HepG2 (cell line): ENCODE measurements around the gene LCTL. TPM values are rescaled to one million over a fixed set of nuclear protein-coding genes. Genes with fewer than 3 reads are reported as not detected.

Experiments used
- BCL6 ChIP-seq: IDR thresholded peaks from 2 replicates; pipeline ENCODE4 v1.6.1; 2016; ENCODE audit warnings: missing genetic modification reagents, missing compliant biosample characterization
- HDAC1 ChIP-seq: sonication (generic); formaldehyde crosslinking; IDR thresholded peaks from 2 replicates; pipeline ENCODE4 v1.5.1; 2020; ENCODE audit warnings: mild to moderate bottlenecking, missing genetic modification reagents
- KAT8 ChIP-seq: IDR thresholded peaks from 2 replicates; pipeline ENCODE4 v1.6.1; 2016; ENCODE audit warnings: missing genetic modification reagents, missing compliant biosample characterization
- KDM5A ChIP-seq: fragments of 200-600 bp; sonication (generic); IDR thresholded peaks from 2 replicates; pipeline ENCODE4 v1.7.0; 2018; ENCODE audit warnings: antibody characterized with exemption, mild to moderate bottlenecking, low read length, borderline replicate concordance
- NBN ChIP-seq: fragments of 450-650 bp; conservative IDR thresholded peaks from 2 replicates; pipeline ENCODE4 v1.6.1; 2017
- NCOA5 ChIP-seq: sonication (generic); formaldehyde crosslinking; IDR thresholded peaks from 2 replicates; pipeline ENCODE4 v1.4.0; 2020; ENCODE audit warnings: missing genetic modification reagents
- PHB2 ChIP-seq: fragments of 450-650 bp; IDR thresholded peaks from 2 replicates; pipeline ENCODE4 v1.6.1; 2018; ENCODE audit not compliant: partially characterized antibody
- REL ChIP-seq: sonication (generic); formaldehyde crosslinking; conservative IDR thresholded peaks from 2 replicates; pipeline ENCODE4 v1.8.0; 2022; ENCODE audit warnings: mild to moderate bottlenecking, missing genetic modification reagents, moderate library complexity
- SATB2 ChIP-seq: sonication (generic); formaldehyde crosslinking; IDR thresholded peaks from 2 replicates; pipeline ENCODE4 v1.5.0; 2020; ENCODE audit warnings: missing genetic modification reagents
- STAG1 ChIP-seq: sonication (generic); formaldehyde crosslinking; IDR thresholded peaks from 2 replicates; pipeline ENCODE4 v1.4.0; 2020; ENCODE audit warnings: missing genetic modification reagents
- ZNF121 ChIP-seq: sonication (generic); formaldehyde crosslinking; IDR thresholded peaks from 2 replicates; pipeline ENCODE4 v1.5.0; 2020; ENCODE audit warnings: mild to moderate bottlenecking, missing genetic modification reagents
- ZNF543 ChIP-seq: sonication (generic); formaldehyde crosslinking; IDR thresholded peaks from 2 replicates; pipeline ENCODE4 v1.4.0; 2020; ENCODE audit warnings: mild to moderate bottlenecking, missing genetic modification reagents
- ZNF572 ChIP-seq: sonication (generic); formaldehyde crosslinking; IDR thresholded peaks from 2 replicates; pipeline ENCODE4 v1.5.1; 2020; ENCODE audit warnings: mild to moderate bottlenecking, missing genetic modification reagents
- ZNF629 ChIP-seq: sonication (generic); formaldehyde crosslinking; conservative IDR thresholded peaks from 2 replicates; pipeline ENCODE4 v1.5.0; 2020; ENCODE audit warnings: missing genetic modification reagents
- polyA plus RNA-seq, 8 experiments: library from polyadenylated mRNA; depleted of rRNA in 3 of 8; stranded (reverse) in 7 of 8; unstranded in 1 of 8; fragments of >200 nt; fragmentation: Illumina TruSeq in 4 of 8; extraction: Trizol in 4 of 8; gene quantifications; 2 replicates each; pipeline versions ENCODE4 v1.2.1 to v1.2.3, GENCODE V29; 2011 to 2016; ENCODE audit warnings: low read depth in 4 of 8, missing spikeins in 1 of 8, mixed read lengths in 1 of 8; ENCODE audit not compliant: insufficient read depth in 1 of 8
- total RNA-seq, 5 experiments: library from RNA; depleted of rRNA; stranded (reverse); fragments of >200 nt; fragmentation: Illumina TruSeq; extraction: Trizol; gene quantifications; 2 replicates each; pipeline ENCODE4 v1.2.3, GENCODE V29; 2016; ENCODE audit warnings: low read depth in 1 of 5
- TF ChIP-seq, protein P1 (sequence below): sonication (generic); formaldehyde crosslinking; conservative IDR thresholded peaks from 2 replicates; pipeline ENCODE4 v1.4.0; 2020; ENCODE audit warnings: missing genetic modification reagents
- TF ChIP-seq, protein P2 (sequence below): sonication (generic); formaldehyde crosslinking; IDR thresholded peaks from 2 replicates; pipeline ENCODE4 v1.4.0; 2020; ENCODE audit warnings: missing genetic modification reagents
- TF ChIP-seq, protein P3 (sequence below): sonication (generic); formaldehyde crosslinking; IDR thresholded peaks from 2 replicates; pipeline ENCODE4 v1.5.1; 2020; ENCODE audit warnings: mild to moderate bottlenecking, missing genetic modification reagents
- TF ChIP-seq, protein P4 (sequence below): sonication (generic); formaldehyde crosslinking; IDR thresholded peaks from 2 replicates; pipeline ENCODE4 v1.5.0; 2020; ENCODE audit warnings: mild to moderate bottlenecking, missing genetic modification reagents
- TF ChIP-seq, protein P5 (sequence below): sonication (generic); formaldehyde crosslinking; IDR thresholded peaks from 2 replicates; pipeline ENCODE4 v1.4.0; 2020; ENCODE audit warnings: mild to moderate bottlenecking, low read depth, missing genetic modification reagents

The LCTL gene
- total and polyA plus RNA-seq, 2 of the 13 experiments (the other 11 are each of a cell fraction or from before 2014, with no cell fraction given) = 0.96 to 1.4 TPM

DNA sequence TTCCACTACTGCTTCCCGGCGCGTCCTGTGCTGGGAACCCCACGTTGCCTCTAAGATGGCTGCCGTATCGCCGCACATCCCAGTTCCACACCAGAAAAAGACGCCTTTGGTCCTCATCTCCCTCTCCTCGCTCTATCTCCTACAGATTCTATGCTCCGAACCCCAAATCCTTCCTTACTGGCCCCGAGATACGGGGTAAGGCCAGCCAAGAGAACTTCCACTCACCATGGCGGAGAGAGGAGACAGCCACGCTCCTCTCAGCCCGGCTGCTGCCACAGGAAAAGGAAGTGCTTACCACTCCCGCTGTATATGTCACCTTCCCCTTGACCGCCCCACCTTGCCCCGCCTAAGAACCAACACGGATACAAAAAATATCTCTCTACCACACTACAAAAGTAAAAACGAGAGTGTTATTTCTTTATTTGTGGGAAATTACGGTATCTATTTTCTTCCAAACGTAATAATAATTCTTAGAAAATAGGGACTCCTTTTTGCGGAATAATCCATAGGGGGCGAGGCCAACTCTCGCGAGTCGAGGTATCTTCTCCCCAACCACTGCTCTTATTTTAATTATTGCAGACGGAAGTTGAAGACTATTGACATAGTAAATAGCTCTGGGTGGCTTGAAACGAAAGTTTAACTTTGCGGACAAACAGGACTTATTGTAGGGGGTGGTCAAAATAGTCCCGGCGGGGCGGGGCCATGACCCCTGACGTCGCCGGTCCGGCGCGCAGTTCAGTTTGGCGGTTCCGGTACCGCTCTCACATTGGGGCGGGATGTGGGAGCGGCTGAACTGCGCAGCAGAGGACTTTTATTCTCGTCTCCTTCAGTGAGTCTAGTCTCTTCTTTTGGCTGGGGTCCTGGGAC, 61.0 kb downstream of the LCTL start, which contains the start of the genes RPL4 and ZWILCH (continued):
- TF ChIP-seq REL (CRISPR knock-in tag) (0 out of 2 replicates have a peak, but pooled peaks have one; percentile 45), NCOA5 (CRISPR knock-in tag) (no peak), ZNF572 (CRISPR knock-in tag) (no peak), KDM5A (peak; percentile 94), ZNF543 (no peak), KAT8 (peak; percentile 87), NBN (no peak), ZNF629 (CRISPR knock-in tag) (no peak), HDAC1 (peak; percentile 94), BCL6 (CRISPR knock-in tag) (0 out of 2 replicates have a peak, but pooled peaks have one; percentile 10), ZNF121 (CRISPR knock-in tag) (peak; percentile 100), SATB2 (CRISPR knock-in tag) (0 out of 2 replicates have a peak, but pooled peaks have one; percentile 44), PHB2 (no peak), STAG1 (CRISPR knock-in tag) (no peak)
- TF ChIP-seq, protein P1, sequence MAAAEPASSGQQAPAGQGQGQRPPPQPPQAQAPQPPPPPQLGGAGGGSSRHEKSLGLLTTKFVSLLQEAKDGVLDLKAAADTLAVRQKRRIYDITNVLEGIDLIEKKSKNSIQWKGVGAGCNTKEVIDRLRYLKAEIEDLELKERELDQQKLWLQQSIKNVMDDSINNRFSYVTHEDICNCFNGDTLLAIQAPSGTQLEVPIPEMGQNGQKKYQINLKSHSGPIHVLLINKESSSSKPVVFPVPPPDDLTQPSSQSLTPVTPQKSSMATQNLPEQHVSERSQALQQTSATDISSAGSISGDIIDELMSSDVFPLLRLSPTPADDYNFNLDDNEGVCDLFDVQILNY (CRISPR knock-in tag) = peak; percentile 93
- TF ChIP-seq, protein P2, sequence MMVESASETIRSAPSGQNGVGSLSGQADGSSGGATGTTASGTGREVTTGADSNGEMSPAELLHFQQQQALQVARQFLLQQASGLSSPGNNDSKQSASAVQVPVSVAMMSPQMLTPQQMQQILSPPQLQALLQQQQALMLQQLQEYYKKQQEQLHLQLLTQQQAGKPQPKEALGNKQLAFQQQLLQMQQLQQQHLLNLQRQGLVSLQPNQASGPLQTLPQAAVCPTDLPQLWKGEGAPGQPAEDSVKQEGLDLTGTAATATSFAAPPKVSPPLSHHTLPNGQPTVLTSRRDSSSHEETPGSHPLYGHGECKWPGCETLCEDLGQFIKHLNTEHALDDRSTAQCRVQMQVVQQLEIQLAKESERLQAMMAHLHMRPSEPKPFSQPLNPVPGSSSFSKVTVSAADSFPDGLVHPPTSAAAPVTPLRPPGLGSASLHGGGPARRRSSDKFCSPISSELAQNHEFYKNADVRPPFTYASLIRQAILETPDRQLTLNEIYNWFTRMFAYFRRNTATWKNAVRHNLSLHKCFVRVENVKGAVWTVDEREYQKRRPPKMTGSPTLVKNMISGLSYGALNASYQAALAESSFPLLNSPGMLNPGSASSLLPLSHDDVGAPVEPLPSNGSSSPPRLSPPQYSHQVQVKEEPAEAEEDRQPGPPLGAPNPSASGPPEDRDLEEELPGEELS (CRISPR knock-in tag) = no peak; the same call in none of the 2 replicates
- TF ChIP-seq, protein P3, sequence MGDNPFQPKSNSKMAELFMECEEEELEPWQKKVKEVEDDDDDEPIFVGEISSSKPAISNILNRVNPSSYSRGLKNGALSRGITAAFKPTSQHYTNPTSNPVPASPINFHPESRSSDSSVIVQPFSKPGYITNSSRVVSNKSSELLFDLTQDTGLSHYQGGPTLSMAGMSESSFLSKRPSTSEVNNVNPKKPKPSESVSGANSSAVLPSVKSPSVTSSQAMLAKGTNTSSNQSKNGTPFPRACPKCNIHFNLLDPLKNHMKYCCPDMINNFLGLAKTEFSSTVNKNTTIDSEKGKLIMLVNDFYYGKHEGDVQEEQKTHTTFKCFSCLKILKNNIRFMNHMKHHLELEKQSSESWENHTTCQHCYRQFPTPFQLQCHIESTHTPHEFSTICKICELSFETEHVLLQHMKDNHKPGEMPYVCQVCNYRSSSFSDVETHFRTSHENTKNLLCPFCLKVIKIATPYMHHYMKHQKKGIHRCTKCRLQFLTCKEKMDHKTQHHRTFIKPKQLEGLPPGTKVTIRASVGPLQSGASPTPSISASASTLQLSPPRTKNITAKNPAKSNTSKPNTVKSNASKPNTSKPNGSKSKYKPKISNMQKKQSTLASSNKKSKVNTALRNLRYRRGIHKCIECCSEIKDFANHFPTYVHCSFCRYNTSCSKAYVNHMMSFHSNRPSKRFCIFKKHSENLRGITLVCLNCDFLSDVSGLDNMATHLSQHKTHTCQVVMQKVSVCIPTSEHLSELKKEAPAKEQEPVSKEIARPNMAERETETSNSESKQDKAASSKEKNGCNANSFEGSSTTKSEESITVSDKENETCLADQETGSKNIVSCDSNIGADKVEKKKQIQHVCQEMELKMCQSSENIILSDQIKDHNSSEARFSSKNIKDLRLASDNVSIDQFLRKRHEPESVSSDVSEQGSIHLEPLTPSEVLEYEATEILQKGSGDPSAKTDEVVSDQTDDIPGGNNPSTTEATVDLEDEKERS (CRISPR knock-in tag) = no peak
- TF ChIP-seq, protein P4, sequence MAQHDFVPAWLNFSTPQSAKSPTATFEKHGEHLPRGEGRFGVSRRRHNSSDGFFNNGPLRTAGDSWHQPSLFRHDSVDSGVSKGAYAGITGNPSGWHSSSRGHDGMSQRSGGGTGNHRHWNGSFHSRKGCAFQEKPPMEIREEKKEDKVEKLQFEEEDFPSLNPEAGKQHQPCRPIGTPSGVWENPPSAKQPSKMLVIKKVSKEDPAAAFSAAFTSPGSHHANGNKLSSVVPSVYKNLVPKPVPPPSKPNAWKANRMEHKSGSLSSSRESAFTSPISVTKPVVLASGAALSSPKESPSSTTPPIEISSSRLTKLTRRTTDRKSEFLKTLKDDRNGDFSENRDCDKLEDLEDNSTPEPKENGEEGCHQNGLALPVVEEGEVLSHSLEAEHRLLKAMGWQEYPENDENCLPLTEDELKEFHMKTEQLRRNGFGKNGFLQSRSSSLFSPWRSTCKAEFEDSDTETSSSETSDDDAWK (CRISPR knock-in tag) = no peak
- TF ChIP-seq, protein P5, sequence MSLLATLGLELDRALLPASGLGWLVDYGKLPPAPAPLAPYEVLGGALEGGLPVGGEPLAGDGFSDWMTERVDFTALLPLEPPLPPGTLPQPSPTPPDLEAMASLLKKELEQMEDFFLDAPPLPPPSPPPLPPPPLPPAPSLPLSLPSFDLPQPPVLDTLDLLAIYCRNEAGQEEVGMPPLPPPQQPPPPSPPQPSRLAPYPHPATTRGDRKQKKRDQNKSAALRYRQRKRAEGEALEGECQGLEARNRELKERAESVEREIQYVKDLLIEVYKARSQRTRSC (CRISPR knock-in tag) = no peak
